ENCODE data around the gene ENG.
"Not testable (repeated sequence)": the region's sequence is repeated elsewhere in the genome, so short reads cannot be mapped to it uniquely, and the experiment has no call there.

GRCh38 chr9:127881715-127882114 is 27.3 kb upstream of the ENG start:
- not testable (repeated sequence) for TF ChIP-seq ZNF274 (IDR thresholded peaks at IDR 0.05; ENCODE audit: low read depth, low read length); SUZ12 (IDR thresholded peaks at IDR 0.05; ENCODE audit: extremely low read depth, insufficient read depth, insufficient read length); YY1 (IDR thresholded peaks at IDR 0.05; ENCODE audit: insufficient read depth, insufficient read length)
